PFSK-1 (cell line): ENCODE measurements around the gene PRRC2B.

ENCODE experiments used
- FOXP2 ChIP-seq: optimal IDR thresholded peaks from 2 replicates; pipeline ENCODE3; 2011; ENCODE audit warnings: borderline replicate concordance, control low read depth, inconsistent platforms; ENCODE audit not compliant: insufficient read depth; ENCODE audit errors: extremely low read length, extremely low read depth
- POLR2AphosphoS5 ChIP-seq: IDR thresholded peaks from 2 replicates; pipeline ENCODE4 v1.6.1; 2012; ENCODE audit warnings: low read depth, mild to moderate bottlenecking, control low read depth, low read length, moderate library complexity
- REST ChIP-seq, 2 experiments: IDR thresholded peaks; 2 replicates each; pipeline versions ENCODE4 v1.6.1 to v1.8.0; 2011 to 2012; ENCODE audit warnings: low read depth in 2 of 2, low read length in 2 of 2, control low read depth in 1 of 2, inconsistent platforms in 1 of 2, mild to moderate bottlenecking in 1 of 2, moderate library complexity in 1 of 2; ENCODE audit not compliant: insufficient read depth in 1 of 2
- SIN3A ChIP-seq: IDR thresholded peaks from 2 replicates; pipeline ENCODE4 v1.6.1; 2012; ENCODE audit warnings: mild to moderate bottlenecking, low read length, moderate library complexity, borderline replicate concordance; ENCODE audit not compliant: insufficient read depth
- TAF1 ChIP-seq: IDR thresholded peaks from 2 replicates; pipeline ENCODE4 v1.6.1; 2012; ENCODE audit warnings: low read length, control low read depth, borderline replicate concordance; ENCODE audit not compliant: insufficient read depth

The PRRC2B gene

GRCh38 chr9:131459056-131459455 is 65.2 kb downstream of the PRRC2B start:
- no peak for TF ChIP-seq POLR2AphosphoS5
- no peak for TF ChIP-seq TAF1
- TF ChIP-seq FOXP2: no peak
- no peak for TF ChIP-seq REST (IDR thresholded peaks at IDR 0.05; ENCODE audit: insufficient read depth in 1 of 2, low read depth in 2 of 2, low read length in 2 of 2)
- no peak for TF ChIP-seq SIN3A

GRCh38 chr9:131461166-131461565 is 67.3 kb downstream of the PRRC2B start:
- TF ChIP-seq FOXP2: no peak

- TF ChIP-seq FOXP2 (no peak), POLR2AphosphoS5 (no peak)
Observed at GRCh38 chr9:131464354-131465000, 70.6 kb downstream of the PRRC2B start.

GRCh38 chr9:131465401-131465800 is 71.5 kb downstream of the PRRC2B start:
- TF ChIP-seq TAF1 (no peak), SIN3A (no peak), POLR2AphosphoS5 (no peak), REST (IDR thresholded peaks at IDR 0.05; ENCODE audit: insufficient read depth in 1 of 2, low read depth in 2 of 2, low read length in 2 of 2) (no peak), FOXP2 (no peak)

- no peak for TF ChIP-seq REST (IDR thresholded peaks at IDR 0.05; ENCODE audit: insufficient read depth in 1 of 2, low read depth in 2 of 2, low read length in 2 of 2)
- no peak for TF ChIP-seq POLR2AphosphoS5
- no peak for TF ChIP-seq TAF1
- no peak for TF ChIP-seq SIN3A
- TF ChIP-seq FOXP2: no peak
Observed at GRCh38 chr9:131467214-131467935, 73.5 kb downstream of the PRRC2B start.

GRCh38 chr9:131468031-131468430 is 74.1 kb downstream of the PRRC2B start:
- no peak for TF ChIP-seq REST (IDR thresholded peaks at IDR 0.05; ENCODE audit: insufficient read depth in 1 of 2, low read depth in 2 of 2, low read length in 2 of 2)
- TF ChIP-seq TAF1: no peak
